NCI-H2029 treated with DMSO at 0.1 percent for 48 hours (cell line): ENCODE results near the gene NAT8L.

Source experiments
- DNase-seq: peaks from one replicate; lab custom pipeline; 2025; lab: John Stamatoyannopoulos, UW

The NAT8L gene

DNA sequence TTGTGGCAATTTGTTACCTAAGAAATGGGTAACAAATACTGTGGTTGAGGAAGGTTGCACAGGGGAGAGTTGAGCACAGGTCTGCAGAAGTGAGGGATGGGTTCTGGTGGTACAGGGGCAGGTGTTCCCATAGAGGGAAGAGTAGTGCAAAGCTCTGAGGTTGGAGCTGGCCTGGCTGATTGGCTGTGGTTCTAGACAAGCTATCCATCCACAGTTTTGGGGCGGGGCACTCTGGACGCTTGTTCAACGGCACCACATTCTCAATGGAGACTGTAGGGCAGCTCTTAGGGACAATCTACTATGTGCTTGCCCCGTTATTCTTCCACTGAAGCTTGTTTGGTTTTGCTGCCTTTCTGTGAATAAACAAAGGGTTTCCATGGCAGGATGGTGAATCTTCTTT is 35.4 kb downstream of the NAT8L start:
- DNase-seq: no peak

GRCh38 chr4:2095236-2096072 is 36.3 kb downstream of the NAT8L start:
- DNase-seq: no peak

DNA sequence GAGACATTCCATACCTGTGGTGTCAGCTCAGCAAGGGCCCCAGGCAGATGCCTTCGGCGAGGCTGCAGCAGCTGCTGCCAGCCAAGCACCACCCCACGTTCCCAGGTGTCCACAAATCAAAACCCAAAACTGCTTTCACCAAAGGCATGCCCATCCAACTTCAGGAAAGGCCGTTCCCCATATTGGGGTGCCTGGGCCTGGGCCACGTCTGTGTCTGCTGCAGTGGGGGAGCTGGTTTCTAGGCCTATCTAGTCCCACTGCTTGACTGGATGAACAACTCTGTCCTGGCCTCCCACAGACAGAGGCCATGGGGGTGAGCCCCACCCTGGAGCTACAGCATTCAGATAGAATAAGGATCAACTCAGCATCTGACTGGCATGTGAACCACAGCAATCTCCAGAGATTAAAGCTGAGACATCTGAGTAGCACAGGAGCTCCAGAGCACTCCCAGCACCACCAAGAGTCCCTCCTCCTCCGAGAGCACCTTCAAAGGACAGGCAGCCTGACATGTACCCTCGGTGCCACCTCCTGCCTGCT is 37.0 kb downstream of the NAT8L start:
- no peak for DNase-seq

DNA sequence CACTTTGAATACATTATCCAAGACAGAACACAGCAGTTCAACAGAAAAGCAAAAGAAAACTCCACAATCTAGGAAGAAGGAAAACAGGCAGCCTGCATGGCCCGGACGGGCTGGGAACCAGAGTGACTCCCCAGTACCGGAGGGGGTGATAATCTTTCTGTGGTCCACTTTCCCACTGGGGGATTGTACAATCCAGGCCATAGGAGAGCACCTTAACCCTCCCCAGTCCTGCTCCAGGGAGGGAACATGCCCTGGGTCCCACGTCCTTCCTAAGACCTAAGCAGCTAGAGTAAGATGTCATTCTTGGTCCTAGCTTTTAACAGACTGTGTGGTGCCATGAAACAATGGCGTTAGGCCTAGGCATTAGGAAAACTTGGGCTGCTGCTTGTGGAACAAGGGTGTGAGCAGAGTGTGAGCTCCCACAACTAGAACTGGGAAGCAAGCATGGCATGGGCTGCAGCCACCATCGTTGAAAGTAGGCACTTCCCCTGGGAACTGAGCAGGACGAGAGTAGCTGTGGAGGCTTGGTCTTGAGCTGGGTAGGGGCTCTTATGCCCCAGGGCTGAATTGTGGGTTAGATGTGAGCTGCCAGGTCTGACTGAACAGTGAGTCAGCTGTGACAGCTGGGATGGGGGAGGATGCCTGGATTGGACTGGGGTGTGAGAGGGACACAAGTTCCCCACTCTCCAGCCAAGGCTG is 42.4 kb downstream of the NAT8L start:
- no peak for DNase-seq

- no peak for DNase-seq
Observed at GRCh38 chr4:2102045-2102883, 43.1 kb downstream of the NAT8L start.

- no peak for DNase-seq
Observed at GRCh38 chr4:2103127-2103842, 44.2 kb downstream of the NAT8L start.

DNA sequence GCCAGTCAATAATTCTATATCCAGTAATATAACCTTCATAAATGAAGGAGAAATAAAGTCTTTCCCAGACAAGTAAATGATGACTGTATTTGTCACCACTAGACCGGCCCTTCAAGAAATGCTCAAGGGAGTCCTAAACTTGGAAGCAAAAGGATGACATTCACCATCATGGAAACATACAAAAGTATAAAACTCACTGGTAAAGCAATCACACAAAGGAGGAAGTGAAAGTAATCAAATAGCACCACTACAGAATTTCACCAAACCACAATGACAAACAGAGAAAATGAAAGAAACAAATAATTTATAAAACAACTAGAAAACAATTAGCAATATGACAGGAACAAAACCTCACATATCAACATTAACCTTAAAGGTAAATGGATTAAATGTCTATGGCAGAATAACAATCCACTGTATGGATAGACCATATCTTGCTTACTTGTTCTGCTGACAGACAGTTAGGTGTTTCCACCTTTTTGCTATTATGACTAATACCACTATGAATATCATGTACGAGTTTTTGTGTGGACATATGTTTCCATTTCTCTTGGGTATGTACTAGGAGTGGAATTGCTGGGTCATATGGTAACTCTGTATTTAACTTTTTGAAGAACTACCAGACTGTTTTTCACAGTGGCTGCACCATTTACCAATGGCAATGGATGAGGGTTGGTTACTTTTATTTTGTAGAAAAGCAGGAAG is 44.9 kb downstream of the NAT8L start:
- no peak for DNase-seq

DNA sequence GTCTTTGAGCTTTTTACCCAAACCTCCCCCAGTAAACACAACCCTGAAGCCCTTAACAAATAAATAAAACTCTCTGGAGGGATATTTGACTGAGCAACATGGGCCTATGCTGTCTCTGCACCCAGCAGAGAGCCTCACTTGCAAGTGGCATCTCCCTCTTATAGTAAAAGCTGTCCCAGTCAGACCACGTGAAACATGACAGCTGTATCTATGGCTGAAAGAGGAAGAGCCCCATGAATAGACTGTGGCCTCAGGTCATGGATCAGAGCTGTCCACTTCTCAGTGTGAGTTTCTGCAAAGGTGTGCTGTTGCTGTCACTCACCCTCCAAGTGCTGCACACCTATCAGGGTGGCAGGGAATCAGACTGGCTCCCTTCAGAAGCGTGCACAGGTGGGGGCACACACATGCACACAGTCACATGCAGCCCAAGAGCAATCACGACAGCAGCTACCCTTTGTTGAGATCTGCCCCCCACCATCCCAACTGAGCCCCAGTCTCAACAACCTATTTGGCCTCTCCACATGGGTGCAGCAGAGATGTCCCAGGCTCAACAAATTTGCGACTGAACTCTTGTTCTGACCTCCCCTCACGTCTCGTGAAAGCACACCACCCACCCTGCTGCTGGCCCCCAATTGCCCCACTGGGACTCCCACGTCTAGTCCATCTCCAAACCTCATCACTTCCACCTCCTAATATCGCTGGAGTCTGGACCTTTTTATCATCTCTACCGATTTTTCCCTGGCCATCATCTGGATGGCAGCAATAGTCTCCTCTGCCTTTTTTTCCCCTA is 45.6 kb downstream of the NAT8L start:
- DNase-seq: no peak

GRCh38 chr4:2105559-2105958 is 46.4 kb downstream of the NAT8L start:
- DNase-seq: no peak

DNA sequence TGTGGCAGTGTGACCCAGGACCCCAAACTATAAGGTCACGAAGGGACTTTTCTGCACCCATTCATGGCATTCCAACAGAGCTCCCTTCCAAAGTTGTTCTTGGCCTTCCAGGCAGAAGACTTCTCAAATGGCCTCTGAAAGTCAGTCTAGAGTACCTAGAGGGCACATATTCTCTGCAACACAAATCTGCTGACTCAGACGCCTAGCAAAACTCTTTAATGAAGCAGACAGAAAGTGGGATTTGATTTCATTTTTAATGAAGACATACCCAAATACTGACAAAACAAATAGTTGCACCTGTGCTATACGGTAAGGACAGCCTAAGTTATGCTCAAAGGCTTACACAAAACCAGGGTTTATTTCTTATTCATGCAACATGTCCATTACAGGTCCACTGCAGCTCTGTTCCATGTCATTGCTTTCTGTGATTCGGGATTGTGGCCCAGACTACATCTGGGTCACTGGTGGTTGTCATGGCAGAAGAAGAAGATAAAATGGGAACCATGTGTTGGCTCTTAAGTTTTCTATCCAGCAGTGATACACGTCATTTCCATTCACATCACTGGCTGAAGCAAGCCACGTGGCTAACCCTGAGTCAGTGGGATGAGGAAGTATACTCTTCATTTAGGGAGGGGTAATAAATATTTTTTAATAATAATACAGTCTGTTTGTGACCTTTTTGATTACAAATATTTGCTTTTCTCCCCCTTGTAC is 57.7 kb downstream of the NAT8L start:
- DNase-seq: no peak
